ENCODE results near the gene SPSB4.
A peak's percentile ranks its signal among the peaks of the same experiment; 100 is the strongest.

SPSB4 gene

DNA sequence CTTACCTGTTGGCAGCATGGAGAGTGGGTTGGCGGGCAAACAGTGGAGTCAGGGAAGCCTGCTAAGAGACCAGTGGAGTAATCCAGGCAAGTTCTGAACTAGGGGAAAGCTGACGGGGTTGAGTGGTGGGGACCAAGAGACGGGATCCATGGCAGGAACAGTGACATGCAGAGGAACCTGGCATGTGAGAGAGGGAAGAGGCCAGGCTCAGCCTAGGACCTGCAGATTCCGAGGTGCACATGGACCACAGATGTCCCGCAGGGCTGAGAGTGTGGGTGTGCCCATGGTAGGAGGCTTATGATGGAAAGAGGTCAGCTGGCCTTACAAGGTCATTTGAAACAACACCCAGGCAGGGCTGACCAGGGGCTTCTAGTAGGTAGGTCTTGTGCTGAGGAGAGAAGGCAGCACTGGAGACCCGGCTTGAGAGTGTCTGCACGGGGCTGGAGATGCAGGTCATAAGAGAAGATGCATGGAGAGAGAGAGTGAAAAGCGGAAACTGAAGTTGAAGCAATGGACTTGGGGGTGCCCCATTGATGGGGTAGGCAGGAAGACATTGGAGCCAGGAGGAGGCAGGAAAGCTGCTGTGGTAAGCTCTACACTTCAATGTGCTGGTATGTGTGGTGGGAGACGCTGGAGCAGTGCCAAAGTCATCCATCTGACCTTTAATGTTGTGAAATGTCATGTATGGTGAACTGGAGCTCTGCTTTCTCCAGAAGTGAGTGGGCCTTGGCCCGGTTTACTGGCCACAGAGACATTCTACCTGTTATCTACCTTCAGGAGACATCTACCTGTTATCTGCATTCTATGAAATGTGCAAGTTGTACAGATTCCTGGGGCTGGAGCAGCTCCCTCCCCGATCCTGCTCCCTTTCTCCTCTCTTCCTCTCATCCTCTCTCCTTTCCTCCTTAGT lies 4.6 kb downstream of the SPSB4 start:
- no peak for DNase-seq

DNA sequence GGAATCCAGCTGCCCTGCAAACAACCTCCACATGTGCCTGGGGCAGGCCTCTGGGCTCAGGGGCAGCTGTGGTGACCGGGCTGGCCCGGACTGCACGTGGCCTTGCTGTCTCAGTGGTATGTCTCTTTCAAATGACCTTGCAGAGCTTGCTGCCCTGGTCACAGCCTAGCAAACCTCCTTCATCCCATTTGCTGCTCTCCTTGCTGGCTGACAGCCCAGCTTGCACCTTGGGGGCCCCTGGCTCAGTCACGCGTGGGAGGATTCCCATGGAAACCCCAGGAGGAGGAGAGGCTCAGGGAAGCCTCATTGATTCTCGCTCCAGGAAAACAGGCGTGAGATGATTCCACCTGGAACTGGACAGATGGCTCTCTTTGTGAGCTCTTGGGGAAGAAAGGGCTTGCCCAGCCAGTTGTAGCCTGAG lies 5.6 kb downstream of the SPSB4 start:
- peak; percentile 53 for DNase-seq

DNA sequence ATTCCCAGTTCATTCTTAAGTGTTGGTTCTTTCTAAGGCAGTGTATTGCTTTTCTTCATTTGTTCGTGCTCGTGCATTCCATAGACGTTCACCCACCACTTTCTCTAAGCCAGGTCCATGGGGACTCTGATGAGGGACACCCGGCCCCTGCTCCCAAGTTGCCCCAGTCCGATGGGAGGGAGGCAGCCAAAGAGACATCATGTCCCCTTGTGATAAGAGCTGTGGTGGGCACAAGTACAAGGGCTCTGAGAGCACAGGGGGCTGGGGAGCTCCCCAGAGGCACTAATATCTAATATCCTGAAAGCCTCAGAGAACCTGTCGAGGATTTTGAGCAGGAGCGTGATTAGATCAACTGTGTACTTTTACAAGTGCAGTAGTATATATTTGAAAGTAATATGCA lies 6.3 kb downstream of the SPSB4 start:
- no peak for DNase-seq

DNA sequence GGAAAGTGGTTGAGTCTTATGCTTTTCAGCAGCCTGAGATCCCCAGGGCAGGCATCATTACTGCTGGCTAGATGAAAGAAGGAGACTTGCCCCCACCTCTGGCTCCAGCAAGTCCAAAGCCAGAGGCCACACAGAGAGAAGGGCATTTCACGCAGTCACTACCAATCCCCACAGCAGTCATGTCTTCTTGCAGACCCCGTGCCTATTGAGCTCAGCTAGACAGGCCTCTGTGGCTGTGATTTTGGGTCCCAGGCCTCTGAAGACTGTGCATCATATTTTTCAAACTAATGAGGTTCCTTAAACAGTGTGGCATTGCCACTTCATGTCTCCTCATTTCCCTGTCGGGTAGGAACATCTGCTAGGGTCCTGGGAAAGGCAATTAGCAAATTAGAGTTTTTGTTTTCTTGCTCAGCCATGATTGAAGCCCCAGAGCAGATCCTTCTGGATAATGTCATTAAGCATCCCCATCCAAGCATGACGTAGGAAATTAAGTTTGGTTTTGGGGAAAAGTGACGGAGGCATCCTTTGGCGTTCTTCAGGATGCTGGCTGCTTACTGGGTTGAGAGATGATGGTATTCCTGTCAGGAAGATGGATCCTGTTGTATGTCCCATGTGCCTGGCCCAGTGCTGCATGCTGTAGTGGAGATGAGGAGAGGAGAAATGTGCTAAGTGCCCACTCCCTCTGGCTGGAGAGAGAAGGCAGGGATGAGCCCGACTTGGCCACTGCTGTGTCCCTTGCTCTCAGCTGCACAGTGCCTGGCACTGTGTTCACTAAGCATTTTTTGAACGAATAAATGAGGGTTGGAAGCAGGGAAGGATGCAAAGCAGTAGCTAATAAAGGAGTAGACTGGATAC lies 7.0 kb downstream of the SPSB4 start:
- DNase-seq = no peak

DNA sequence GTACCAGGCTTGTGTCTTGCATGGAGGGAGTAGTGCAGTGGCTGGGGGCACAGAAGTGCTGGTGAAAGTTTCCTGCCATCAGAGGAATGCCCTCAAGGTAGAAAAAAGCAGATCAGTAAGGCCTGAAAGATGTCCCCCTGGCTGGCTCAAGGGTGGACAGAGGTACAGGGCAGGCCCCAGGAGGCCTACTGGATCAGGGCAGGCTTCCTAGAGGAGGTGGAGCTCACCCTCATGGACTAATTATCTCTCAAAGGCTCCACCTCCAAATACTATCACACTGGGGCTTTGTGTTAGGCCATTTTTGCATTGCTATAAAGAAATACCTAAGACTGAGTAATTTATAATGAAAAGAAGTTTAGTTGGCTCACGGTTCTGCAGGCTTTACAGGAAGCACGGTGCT lies 7.8 kb downstream of the SPSB4 start:
- DNase-seq = no peak

DNA sequence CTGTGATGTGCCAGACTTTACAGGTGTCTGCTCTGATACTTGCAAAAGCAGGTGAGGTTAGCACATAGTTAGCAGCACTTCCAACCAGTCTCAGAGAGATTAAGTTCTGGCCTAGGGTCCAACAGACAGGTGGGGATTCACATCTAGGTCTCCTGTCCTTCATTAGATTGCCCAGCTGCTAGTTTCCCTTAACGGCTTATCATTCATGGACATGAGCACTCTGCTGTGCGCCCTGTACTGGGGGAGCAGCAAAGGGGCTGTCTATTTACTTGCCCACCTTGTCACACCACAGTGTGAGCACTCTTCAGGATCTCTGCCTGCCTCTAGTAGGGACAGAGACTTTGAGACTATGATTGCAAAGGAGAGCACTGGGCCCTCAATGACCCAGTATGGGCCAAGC lies 8.7 kb downstream of the SPSB4 start:
- DNase-seq = no peak

DNA sequence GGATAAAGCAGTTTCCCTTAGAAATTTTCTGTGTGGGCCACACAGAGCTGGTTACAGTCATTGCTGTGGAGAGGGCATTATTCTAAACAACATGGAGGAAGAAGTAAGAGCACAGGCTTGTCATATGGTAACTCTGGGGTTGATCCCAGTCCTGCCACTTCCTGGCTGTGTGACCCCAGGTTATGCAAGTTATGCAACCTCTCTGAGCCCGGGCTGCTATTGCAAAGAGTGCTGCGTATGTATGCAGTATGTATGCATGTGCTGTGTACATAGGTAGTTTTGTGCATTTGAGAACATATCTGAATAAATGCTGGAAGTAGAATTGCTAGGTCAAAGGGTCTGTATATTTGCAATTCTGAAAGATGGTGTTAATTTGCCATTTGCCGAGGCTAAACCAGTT lies 9.2 kb downstream of the SPSB4 start:
- DNase-seq = no peak

DNA sequence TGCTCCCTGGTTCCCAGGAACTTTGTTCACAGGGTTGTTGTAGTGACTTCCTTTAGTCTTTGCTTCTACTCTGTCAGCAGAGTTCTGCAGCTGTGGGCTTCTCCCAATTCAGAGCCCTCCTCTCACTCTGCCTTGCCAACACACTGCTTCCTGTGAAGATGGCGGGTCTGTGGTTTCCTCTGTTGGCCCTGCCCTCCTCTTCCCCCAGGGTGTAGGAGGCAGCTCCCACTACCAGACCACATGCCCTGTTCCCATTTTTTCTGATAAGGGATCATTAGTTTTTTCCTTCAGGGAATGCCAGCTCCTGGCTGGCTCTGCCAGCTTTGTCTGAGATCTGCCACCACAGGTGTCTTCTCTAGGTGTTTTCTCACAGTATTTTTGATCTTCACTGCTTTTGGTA lies 12.7 kb downstream of the SPSB4 start:
- DNase-seq = no peak

DNA sequence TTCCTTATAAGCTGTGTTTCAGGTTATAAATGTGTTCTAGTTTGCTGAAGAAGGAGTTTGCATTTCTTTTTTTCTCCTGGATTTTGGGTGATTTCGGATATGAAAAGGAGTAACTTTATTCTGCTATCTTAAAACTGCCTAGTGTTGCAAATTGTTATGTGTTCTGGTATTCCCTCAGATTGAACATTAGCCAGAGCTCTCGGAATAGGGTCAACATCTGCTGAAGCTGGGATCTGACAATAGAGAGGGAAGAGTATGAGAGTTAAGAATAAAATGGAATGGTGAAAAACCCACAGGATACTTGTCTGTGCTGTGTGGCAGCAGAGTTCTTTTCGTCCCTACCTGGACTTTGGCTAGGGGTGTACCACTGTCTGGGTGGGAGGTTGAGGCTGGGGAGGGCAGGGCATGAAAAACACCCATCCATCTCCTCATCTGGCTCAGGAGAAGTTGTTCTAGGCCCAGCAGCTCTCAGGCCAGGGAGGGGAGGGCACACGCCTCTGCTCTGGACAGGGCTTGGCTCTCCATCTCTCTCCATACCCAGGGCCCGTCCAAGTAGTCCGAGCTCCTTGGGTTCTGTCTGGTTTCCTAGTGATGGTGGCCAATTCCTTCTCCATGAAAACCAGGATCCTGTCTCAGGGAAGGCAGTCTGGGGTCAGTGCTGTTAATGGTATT lies 13.2 kb downstream of the SPSB4 start:
- no peak for DNase-seq

DNA sequence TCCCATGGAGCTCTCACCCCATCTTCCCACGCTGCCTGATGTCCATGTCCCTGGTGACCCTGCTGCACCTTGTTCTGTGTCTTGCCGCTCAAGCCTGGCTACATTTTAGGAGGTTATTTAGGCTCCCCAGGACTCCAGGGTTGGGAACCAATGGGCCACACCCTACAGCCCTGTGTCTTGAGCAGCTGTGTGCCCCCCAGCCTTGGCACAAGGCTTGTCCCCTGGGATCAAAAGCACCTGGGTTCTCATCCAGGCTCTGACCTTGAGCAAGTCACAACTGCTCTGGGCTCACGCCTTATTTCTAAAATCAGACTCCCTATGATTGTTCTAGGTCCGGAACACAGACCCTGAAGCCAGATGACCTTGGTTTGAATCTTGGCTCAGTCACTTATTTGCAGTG lies 14.1 kb downstream of the SPSB4 start:
- DNase-seq = no peak

DNA sequence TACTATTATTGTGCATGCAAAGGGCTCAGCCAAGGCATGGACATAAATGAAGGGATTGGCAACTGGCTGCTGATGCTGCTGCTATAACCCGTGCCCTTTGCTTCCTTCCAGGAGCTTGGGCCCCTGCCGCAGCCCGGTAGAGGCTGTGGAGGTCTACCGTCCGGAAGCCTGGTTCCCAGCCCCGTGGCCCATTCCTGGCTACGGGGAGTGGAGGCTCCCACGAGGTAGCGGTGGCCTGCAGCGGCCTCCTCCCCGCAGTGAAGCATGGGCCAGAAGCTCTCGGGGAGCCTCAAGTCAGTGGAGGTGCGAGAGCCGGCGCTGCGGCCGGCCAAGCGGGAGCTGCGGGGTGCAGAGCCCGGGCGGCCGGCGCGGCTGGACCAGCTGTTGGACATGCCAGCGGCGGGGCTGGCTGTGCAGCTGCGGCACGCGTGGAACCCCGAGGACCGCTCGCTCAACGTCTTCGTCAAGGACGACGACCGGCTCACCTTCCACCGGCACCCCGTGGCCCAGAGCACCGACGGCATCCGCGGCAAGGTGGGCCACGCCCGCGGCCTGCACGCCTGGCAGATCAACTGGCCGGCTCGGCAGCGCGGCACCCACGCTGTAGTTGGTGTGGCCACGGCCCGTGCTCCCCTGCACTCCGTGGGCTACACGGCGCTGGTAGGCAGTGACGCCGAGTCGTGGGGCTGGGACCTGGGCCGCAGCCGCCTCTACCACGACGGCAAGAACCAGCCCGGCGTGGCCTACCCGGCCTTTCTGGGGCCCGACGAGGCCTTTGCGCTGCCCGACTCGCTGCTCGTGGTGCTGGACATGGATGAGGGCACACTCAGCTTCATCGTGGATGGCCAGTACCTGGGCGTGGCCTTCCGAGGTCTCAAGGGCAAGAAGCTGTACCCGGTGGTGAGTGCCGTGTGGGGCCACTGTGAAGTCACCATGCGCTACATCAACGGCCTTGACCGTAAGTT lies 15.0 kb downstream of the SPSB4 start:
- no peak for DNase-seq

DNA sequence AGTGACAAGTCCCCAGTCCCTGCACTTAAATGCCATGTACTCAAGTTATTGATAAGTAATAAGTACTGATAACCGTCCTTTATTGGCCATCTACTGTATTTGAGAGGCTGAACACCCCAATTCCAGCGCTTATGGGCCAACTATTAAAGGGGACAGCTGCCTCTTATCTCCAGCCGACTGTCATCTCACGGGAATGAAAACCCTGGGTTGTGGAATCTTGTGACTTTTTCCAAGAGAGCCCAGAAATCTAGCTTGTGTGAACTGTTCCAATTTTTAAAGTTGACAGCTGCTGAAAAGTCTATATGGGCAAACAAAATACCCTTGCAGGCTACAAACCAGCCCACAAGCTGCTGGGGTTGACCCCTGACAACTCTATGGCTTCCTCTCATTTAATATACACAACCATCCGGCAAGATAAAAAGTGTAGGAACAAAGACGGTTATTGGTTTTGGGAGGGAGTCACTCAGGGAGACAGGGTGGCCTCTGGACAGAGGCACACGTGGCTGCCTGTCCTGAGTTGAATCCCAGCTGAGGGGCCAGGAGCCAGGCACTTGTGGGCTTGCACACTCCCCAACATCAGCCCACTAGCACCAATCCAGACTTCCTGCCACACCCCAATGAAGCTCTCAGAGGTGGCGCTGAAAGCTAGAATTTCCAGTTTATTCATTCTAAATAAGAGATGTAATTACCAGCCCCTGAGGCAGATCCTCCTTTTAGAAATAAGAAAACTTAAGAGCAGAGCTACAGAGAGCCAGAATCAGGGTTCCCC lies 16.2 kb downstream of the SPSB4 start:
- DNase-seq = no peak

DNA sequence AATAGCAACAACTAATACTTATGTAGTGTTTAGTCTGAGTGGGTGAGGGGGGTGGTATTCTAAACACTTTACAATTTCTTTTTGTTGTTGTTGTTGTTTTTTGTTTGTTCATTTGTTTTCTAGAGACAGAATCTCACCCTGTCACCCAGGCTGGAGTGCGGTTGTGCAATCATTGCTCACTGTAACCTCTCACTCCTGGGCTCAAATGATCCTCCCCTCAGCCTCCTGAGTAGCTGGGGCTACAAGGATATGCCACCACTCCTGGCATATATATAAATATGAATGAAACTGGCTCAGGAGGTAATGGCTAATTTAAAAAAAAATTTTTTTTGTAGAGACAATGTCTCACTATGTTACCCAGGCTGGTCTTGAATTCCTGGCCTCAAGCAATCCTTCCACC lies 19.1 kb downstream of the SPSB4 start:
- no peak for DNase-seq

DNA sequence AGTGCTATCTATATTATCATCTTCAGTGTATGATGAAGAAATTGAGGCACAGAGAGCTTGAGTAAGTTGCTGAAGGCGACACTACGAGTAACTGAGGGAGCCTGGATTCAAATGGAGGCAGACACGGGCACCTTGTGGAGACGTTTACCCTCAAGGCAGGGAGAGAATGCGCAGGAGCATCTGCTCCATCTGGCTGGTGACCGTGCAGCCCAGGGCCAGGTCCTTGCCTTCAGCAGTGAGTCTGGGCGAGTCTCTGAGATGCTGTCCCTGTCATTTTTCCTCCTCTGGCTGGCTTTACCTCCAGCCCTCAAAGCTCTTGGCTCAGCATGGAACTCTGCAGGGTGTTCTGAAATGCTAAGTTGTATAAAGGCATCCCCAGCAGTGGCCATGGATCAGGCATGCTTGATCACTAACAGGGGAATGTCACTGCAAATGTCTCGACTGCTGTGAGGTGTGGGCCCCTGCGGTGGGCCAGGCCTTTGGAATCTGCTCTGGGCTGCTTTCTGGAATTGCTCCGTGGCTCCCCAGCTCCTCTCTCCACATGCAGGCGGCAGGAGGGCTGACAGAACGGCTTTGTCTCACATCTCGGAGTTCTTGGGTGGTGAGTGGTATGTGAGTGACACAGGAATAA lies 19.7 kb downstream of the SPSB4 start:
- DNase-seq = no peak

DNA sequence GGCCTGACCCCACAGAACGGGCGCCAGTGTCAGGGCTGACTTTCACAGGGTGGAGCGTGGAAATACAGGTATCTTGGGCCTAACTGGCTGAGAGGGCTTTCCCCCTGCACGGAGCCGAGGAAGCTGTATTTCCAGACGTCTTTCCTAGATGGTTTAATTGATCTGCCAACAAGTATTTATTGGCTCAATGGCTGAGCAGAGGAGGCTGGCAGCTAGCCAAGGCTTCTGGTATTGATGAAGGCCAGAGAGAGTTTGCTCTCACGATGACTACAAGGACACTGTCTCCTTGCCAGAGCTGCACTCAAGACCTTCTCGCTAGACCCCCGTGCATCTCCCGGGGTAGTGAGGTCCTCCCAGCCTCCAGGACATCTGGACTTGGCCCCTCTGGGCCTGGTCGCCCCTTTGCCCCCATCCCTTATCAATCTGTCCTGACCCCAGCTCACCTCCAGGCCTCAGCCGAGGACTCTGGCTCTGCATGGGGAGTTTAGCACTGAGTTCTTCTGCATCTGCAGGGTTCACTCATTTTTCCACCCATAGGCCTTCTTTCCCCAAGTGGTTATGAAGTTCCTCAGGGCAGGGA lies 20.6 kb downstream of the SPSB4 start:
- no peak for DNase-seq

DNA sequence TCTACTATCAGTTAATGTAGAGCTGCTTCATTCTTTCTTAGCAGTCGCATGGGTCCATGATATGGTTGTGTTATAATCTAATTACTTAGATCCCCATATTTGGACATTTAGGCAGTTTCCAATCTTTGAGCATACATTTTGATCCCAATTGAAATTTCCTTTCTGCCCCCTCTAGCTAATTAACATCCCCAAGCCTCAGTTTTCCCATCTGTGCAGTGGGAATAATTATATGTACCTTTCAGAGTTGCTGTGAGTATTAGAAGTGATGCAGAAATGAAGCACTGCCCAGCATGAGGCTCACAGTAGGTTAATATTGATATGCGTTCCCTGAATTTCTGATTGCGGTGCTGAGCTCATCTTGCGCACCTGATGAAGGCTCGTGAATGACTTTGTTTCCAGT lies 21.8 kb downstream of the SPSB4 start:
- no peak for DNase-seq

DNA sequence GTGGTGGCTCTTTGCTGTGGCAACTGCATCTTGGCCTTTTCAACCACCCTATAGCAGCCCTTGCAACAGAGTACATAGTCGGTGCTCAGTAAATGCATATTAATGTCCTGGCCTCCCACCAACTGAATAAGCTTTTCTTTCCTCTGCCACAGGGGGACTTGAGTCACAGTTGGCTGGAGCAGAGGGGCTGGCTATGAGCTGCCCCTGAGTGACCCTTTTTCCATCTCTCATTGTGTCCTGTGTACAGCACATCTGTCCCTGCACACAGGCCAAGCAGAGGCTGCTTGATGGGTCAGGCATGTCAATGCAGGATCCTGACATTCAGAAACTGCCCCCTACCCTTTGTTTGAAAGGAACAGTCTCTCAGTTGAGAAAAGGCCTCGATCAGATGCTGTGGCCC lies 22.4 kb downstream of the SPSB4 start:
- no peak for DNase-seq

DNA sequence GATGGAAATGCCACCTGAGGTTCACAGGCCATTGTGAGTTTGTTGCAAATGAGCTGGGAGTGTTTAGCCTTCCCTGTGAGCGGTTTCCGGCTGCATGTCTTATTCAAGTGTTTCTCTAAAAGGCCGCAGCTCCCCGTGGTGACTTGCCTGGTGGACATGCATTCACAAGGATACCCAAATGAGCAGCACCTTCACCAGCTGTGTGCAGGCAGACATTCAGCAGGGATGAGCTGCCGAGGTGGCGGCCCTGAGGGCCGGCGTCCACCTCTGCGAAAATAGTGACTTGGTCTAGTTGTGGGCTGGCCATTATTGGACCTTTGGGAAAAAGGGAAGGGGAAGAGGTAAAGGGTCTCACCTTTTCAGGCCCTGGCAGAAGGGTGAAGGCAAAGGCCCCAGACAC lies 23.4 kb downstream of the SPSB4 start:
- DNase-seq = peak; percentile 7

DNA sequence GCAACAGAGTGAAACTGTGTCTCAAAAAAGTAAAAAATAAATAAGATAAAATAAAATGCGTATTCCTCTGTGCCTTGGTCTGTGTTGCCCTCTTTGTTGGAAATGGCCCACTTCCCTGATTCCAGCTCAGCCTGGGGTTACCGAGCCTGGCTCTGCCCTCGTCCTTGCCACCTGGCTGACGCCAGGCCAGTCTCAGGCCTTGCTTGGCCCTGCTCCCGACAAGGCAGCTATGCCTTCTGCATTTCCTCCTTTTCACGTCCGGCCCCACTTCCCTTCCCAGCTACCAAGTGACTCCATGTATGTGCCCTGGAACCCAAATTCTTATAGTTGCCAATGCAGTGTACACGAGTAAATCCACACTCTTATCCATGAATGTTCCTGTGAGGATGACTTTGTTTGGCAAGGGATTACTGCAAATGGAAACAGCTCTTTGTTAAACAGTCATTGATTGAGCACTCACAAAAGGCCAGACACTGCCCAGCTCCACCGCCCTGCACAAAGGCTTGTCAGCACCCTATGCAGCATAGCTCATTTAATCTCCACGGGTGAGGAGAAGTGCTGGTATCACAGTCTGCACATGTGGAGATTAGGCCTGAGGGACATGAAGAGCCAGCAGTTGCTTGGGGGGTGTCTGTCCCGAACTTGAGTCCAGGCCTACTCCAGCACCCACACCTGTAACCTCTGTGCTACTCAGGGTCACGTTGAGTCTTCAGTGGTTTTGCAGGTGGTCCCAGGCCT lies 25.1 kb downstream of the SPSB4 start:
- no peak for DNase-seq

Data from right hindlimb (tissue), 1 donor.